Measurements from ENCODE around the gene GIT2.
"Not testable (repeated sequence)": the region's sequence is repeated elsewhere in the genome, so short reads cannot be mapped to it uniquely, and the experiment has no call there.

GIT2 gene

DNA sequence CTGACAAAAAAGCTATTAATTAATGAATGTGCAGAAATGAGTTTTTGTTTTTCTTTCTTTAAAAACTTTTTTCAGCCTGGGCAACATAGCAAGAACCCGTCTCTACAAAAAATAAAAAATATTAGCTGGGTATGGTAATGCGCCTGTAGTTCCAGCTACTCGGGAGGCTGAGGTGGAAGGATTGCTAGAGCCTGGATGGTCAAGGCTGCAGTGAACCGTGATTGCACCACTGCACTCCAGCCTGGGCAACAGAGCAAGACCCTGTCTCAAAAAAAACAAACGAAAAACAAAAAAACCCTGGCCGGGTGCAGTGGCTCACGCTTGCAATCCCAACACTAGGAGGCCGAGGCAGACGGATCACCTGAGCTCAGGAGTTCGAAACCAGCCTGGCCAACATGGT, 7.9 kb downstream of the GIT2 start:
- no peak overlapping the region for H3K27ac ChIP-seq
- H3K4me1 ChIP-seq (ENCODE audit: control insufficient read depth in 1 of 2, insufficient read depth in 1 of 2, low read depth in 1 of 2, low read length in 1 of 2), result peaks cover 11 to 15% of the 10 kb centered on the region in 2 experiments
- peaks cover 5% of the 10 kb centered on the region for H3K9me3 ChIP-seq
- H3K36me3 ChIP-seq, result peaks cover 93% of the 10 kb centered on the region
- H3K4me3 ChIP-seq (ENCODE audit: low read depth in 1 of 2, low read length in 1 of 2), result no peak overlapping the region
- TF ChIP-seq, protein P1, sequence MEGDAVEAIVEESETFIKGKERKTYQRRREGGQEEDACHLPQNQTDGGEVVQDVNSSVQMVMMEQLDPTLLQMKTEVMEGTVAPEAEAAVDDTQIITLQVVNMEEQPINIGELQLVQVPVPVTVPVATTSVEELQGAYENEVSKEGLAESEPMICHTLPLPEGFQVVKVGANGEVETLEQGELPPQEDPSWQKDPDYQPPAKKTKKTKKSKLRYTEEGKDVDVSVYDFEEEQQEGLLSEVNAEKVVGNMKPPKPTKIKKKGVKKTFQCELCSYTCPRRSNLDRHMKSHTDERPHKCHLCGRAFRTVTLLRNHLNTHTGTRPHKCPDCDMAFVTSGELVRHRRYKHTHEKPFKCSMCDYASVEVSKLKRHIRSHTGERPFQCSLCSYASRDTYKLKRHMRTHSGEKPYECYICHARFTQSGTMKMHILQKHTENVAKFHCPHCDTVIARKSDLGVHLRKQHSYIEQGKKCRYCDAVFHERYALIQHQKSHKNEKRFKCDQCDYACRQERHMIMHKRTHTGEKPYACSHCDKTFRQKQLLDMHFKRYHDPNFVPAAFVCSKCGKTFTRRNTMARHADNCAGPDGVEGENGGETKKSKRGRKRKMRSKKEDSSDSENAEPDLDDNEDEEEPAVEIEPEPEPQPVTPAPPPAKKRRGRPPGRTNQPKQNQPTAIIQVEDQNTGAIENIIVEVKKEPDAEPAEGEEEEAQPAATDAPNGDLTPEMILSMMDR (IDR thresholded peaks at IDR 0.05), result no peak
- H3K27me3 ChIP-seq, result no peaks in the 10 kb centered on the region

DNA sequence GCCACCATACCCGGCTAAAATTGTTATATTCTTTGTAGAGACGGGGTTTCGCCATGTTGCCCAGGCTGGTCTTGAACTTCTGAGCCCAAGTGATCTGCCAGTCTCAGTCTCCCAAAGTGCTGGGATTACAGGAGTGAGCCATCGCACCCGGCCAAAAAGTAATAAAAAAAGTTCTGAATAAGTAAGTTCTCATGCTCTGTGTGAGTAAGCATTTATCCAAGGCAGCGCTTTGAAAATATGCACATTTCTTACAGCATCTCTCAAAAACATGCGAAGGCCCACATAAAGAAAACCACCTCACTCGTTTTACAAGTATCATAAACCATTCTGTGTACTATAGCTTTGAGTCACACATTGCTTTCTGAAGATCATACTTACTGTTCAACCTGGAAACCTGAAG, 8.6 kb downstream of the GIT2 start:
- no peaks in the 10 kb centered on the region for H3K27me3 ChIP-seq
- no peak overlapping the region for H3K4me3 ChIP-seq (ENCODE audit: low read depth in 1 of 2, low read length in 1 of 2)
- peaks cover 4 to 9% of the 10 kb centered on the region in 2 experiments for H3K4me1 ChIP-seq (ENCODE audit: control insufficient read depth in 1 of 2, insufficient read depth in 1 of 2, low read depth in 1 of 2, low read length in 1 of 2)
- H3K27ac ChIP-seq, result peak overlapping the region; percentile 41
- TF ChIP-seq, protein P1 (IDR thresholded peaks at IDR 0.05), result no peak
- peaks cover 5% of the 10 kb centered on the region for H3K9me3 ChIP-seq
- peaks cover 98% of the 10 kb centered on the region for H3K36me3 ChIP-seq

DNA sequence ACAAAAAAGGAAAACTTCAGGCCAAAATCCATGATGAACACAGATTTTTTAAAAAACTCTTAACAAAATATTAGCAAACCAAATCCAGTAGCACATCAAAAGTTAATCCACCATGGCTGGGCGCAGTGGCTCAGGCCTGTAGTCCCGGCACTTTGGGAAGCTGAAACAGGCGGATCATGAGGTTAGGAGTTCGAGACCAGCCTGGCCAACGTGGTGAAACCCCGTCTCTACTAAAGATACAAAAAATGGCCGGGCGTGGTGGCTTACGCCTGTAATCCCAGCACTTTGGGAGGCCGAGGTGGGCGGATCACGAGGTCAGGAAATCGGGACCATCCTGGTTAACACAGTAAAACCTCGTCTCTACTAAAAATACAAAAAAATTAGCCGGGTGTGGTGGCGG, 9.9 kb downstream of the GIT2 start:
- not testable (repeated sequence) for H3K4me3 ChIP-seq (ENCODE audit: low read depth in 1 of 2, low read length in 1 of 2); H3K27me3 ChIP-seq; H3K4me1 ChIP-seq (ENCODE audit: control insufficient read depth in 1 of 2, insufficient read depth in 1 of 2, low read depth in 1 of 2, low read length in 1 of 2); H3K9me3 ChIP-seq; H3K27ac ChIP-seq
- peaks cover 100% of the 10 kb centered on the region for H3K36me3 ChIP-seq

DNA sequence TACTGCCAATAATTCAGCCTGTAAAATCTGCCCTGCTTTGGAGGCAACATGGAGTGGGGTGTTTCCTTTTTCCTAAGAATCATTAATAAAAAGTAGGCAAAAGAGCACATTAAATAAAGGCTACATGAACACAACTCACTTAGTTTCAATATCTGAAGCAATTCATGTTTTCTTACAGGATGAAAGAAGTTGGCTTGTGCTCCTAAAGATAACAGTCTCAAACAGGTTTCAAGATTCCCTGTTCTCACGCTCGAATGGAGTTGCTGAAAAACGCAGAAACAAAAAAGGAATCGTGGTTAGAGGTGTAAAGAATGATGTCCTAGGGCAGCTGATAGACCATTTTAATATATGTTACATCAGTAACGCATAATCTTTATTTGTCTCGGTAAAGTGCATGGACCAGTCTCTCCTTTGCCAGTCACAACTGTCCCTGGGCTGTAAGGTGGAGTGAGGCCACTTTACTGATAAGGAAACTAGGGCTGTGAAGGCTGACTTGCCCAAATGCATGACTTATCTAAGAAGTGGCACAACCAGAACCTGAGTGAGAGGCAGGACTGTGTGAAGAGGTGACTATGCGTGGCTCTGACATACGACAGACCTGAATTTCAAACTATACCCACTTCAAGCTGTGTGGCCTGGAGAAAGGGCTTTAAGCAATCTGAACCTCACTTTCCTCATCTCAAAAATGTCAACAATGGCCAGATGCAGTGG, 12.6 kb downstream of the GIT2 start:
- TF ChIP-seq, protein P1 (IDR thresholded peaks at IDR 0.05), result no peak
- Histone ChIP-seq H3K9me3 (peaks cover 5% of the 10 kb centered on the region), H3K27me3 (no peaks in the 10 kb centered on the region), H3K27ac (no peak overlapping the region), H3K36me3 (peaks cover 100% of the 10 kb centered on the region), H3K4me3 (ENCODE audit: low read depth in 1 of 2, low read length in 1 of 2) (no peak overlapping the region), H3K4me1 (ENCODE audit: control insufficient read depth in 1 of 2, insufficient read depth in 1 of 2, low read depth in 1 of 2, low read length in 1 of 2) (no peaks in the 10 kb centered on the region)

DNA sequence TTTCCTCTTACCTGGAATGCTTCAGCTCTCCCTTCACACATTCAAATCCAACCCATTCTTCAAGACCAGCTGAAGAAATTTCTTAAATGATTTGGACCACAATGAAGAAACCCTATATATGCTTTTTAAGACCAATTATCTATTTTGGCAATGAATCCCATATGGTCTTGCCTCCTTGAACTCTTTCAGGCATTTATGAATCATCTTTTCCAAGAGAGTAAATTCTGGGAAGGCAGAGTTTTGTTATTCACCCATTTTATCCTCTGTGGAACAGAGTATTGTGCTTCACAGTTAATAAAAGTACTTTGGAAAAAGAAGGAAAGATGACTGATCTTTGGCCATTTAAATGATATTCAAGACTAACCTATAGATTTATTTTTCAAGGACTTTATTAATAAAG, 14.0 kb downstream of the GIT2 start:
- no peak overlapping the region for H3K27ac ChIP-seq
- TF ChIP-seq, protein P1 (IDR thresholded peaks at IDR 0.05), result no peak
- H3K27me3 ChIP-seq, result no peaks in the 10 kb centered on the region
- peaks cover 100% of the 10 kb centered on the region for H3K36me3 ChIP-seq
- no peaks in the 10 kb centered on the region for H3K9me3 ChIP-seq
- no peak overlapping the region for H3K4me3 ChIP-seq (ENCODE audit: low read depth in 1 of 2, low read length in 1 of 2)
- H3K4me1 ChIP-seq (ENCODE audit: control insufficient read depth in 1 of 2, insufficient read depth in 1 of 2, low read depth in 1 of 2, low read length in 1 of 2), result no peaks in the 10 kb centered on the region

DNA sequence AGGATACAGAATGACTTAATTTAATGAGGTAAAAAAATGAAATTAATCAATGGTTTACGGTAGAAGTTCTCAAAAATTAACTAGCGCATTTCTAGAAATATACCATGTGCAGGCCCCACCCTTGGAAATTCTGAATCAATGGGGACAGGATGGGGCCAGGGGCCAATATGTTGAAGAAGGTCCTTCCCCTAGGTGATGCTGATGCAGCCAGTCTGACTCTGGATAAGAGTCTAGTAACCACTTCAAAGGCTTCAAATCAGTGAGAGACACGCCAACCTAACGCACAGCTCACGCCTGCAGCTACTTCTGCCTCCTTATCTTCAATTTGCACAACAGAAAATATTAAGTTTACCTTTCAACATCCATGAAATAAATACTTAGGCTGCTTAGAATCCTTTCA, 14.9 kb downstream of the GIT2 start:
- Histone ChIP-seq H3K36me3 (peaks cover 100% of the 10 kb centered on the region), H3K4me3 (ENCODE audit: low read depth in 1 of 2, low read length in 1 of 2) (no peak overlapping the region), H3K27ac (no peak overlapping the region), H3K27me3 (no peaks in the 10 kb centered on the region), H3K4me1 (ENCODE audit: control insufficient read depth in 1 of 2, insufficient read depth in 1 of 2, low read depth in 1 of 2, low read length in 1 of 2) (no peaks in the 10 kb centered on the region), H3K9me3 (no peaks in the 10 kb centered on the region)
- TF ChIP-seq, protein P1 (IDR thresholded peaks at IDR 0.05), result no peak

Measured in neutrophil (primary cell).